Measurements from ENCODE around the gene YLPM1. TPM values are rescaled to one million over a fixed set of nuclear protein-coding genes. Genes with fewer than 3 reads are reported as not detected.
A peak's percentile ranks its signal among the peaks of the same experiment; 100 is the strongest.

The YLPM1 gene
- total RNA-seq, 1 donor, result 39.8 TPM

GRCh38 chr14:74800780-74801179 is 37.7 kb downstream of the YLPM1 start:
- Histone ChIP-seq H3K9me3 (ENCODE audit: low read depth, low read length) (no peaks in the 10 kb centered on the region), H3K4me2 (ENCODE audit: insufficient read depth, low read length) (no peak overlapping the region), H4K20me1 (ENCODE audit: insufficient read depth, low read length) (peaks cover 4% of the 10 kb centered on the region), H3K4me1 (ENCODE audit: insufficient read depth, low read length) (no peaks in the 10 kb centered on the region), H3K27me3 (ENCODE audit: insufficient read depth, low read length) (no peaks in the 10 kb centered on the region), H3K27ac (ENCODE audit: low read depth, low read length) (no peak overlapping the region), H2AFZ (ENCODE audit: low read length) (no peak overlapping the region), H3K36me3 (ENCODE audit: insufficient read depth, low read length) (peaks cover 35% of the 10 kb centered on the region), H3K79me2 (ENCODE audit: insufficient read depth, low read length) (peaks cover 52% of the 10 kb centered on the region), H3K4me3 (ENCODE audit: insufficient read depth, low read length) (no peak overlapping the region)
- no peak for TF ChIP-seq CTCF (IDR thresholded peaks at IDR 0.05; ENCODE audit: extremely low read depth, low read depth, low read length)
- no peak for DNase-seq (ENCODE audit: insufficient read length, low spot score, missing footprints)

GRCh38 chr14:74801396-74801795 is 38.3 kb downstream of the YLPM1 start:
- no peak overlapping the region for H2AFZ ChIP-seq (ENCODE audit: low read length)
- peaks cover 4% of the 10 kb centered on the region for H4K20me1 ChIP-seq (ENCODE audit: insufficient read depth, low read length)
- no peaks in the 10 kb centered on the region for H3K4me1 ChIP-seq (ENCODE audit: insufficient read depth, low read length)
- H3K79me2 ChIP-seq (ENCODE audit: insufficient read depth, low read length), result peaks cover 45% of the 10 kb centered on the region
- no peak overlapping the region for H3K4me2 ChIP-seq (ENCODE audit: insufficient read depth, low read length)
- no peak overlapping the region for H3K4me3 ChIP-seq (ENCODE audit: insufficient read depth, low read length)
- H3K27me3 ChIP-seq (ENCODE audit: insufficient read depth, low read length), result no peaks in the 10 kb centered on the region
- H3K9me3 ChIP-seq (ENCODE audit: low read depth, low read length), result no peaks in the 10 kb centered on the region
- no peak overlapping the region for H3K27ac ChIP-seq (ENCODE audit: low read depth, low read length)
- H3K36me3 ChIP-seq (ENCODE audit: insufficient read depth, low read length), result peaks cover 35% of the 10 kb centered on the region
- TF ChIP-seq CTCF (IDR thresholded peaks at IDR 0.05; ENCODE audit: extremely low read depth, low read depth, low read length), result no peak
- DNase-seq (ENCODE audit: insufficient read length, low spot score, missing footprints), result no peak

GRCh38 chr14:74804219-74804825 is 41.2 kb downstream of the YLPM1 start:
- DNase-seq (ENCODE audit: insufficient read length, low spot score, missing footprints), result peak; percentile 79
- Histone ChIP-seq H3K36me3 (ENCODE audit: insufficient read depth, low read length) (peaks cover 21% of the 10 kb centered on the region), H3K4me3 (ENCODE audit: insufficient read depth, low read length) (no peak overlapping the region), H3K79me2 (ENCODE audit: insufficient read depth, low read length) (peaks cover 24% of the 10 kb centered on the region), H3K27ac (ENCODE audit: low read depth, low read length) (no peak overlapping the region), H4K20me1 (ENCODE audit: insufficient read depth, low read length) (peaks cover 4% of the 10 kb centered on the region), H3K9me3 (ENCODE audit: low read depth, low read length) (no peaks in the 10 kb centered on the region), H3K4me1 (ENCODE audit: insufficient read depth, low read length) (no peaks in the 10 kb centered on the region), H2AFZ (ENCODE audit: low read length) (no peak overlapping the region), H3K27me3 (ENCODE audit: insufficient read depth, low read length) (no peaks in the 10 kb centered on the region), H3K4me2 (ENCODE audit: insufficient read depth, low read length) (no peak overlapping the region)
- peak; percentile 63 for TF ChIP-seq CTCF (IDR thresholded peaks at IDR 0.05; ENCODE audit: extremely low read depth, low read depth, low read length)

- DNase-seq (ENCODE audit: insufficient read length, low spot score, missing footprints), result no peak
These were observed 44.9 kb downstream of the YLPM1 start for GRCh38 chr14:74807853-74808545.

More at GRCh38 chr14:74807853-74808545, 44.9 kb downstream of the YLPM1 start:
- Histone ChIP-seq H3K79me2 (ENCODE audit: insufficient read depth, low read length) (peaks cover 10% of the 10 kb centered on the region), H3K36me3 (ENCODE audit: insufficient read depth, low read length) (peaks cover 49% of the 10 kb centered on the region), H3K4me3 (ENCODE audit: insufficient read depth, low read length) (no peak overlapping the region), H3K4me1 (ENCODE audit: insufficient read depth, low read length) (no peaks in the 10 kb centered on the region), H3K9me3 (ENCODE audit: low read depth, low read length) (no peaks in the 10 kb centered on the region), H3K27me3 (ENCODE audit: insufficient read depth, low read length) (no peaks in the 10 kb centered on the region), H3K4me2 (ENCODE audit: insufficient read depth, low read length) (no peak overlapping the region), H2AFZ (ENCODE audit: low read length) (no peak overlapping the region), H3K27ac (ENCODE audit: low read depth, low read length) (no peak overlapping the region), H4K20me1 (ENCODE audit: insufficient read depth, low read length) (peaks cover 4% of the 10 kb centered on the region)
- TF ChIP-seq CTCF (IDR thresholded peaks at IDR 0.05; ENCODE audit: extremely low read depth, low read depth, low read length), result no peak
